Activated CD8-positive, alpha-beta memory T cell treated with anti-CD3 and anti-CD28 coated beads, Interleukin-2, amount 50 U/mL, for 48 hours (primary cell): ENCODE measurements around the gene SYNJ1.
"Not testable (repeated sequence)": the region's sequence is repeated elsewhere in the genome, so short reads cannot be mapped to it uniquely, and the experiment has no call there.

Experiments used
- DNase-seq: peaks from one replicate; pipeline ENCODE4 v3.0.0-alpha.2; 2020

Gene SYNJ1

GRCh38 chr21:32682696-32683474, 44.9 kb downstream of the SYNJ1 start:
- DNase-seq, result no peak

- DNase-seq, result no peak
Measured at GRCh38 chr21:32674731-32675130, 53.1 kb downstream of the SYNJ1 start.

GRCh38 chr21:32674038-32674437, 53.8 kb downstream of the SYNJ1 start:
- no peak for DNase-seq

- DNase-seq, result no peak
Measured at GRCh38 chr21:32666258-32666657, 61.6 kb downstream of the SYNJ1 start.

- DNase-seq, result not testable (repeated sequence)
Measured at GRCh38 chr21:32664095-32664494, 63.7 kb downstream of the SYNJ1 start.

GRCh38 chr21:32661981-32662380, 65.8 kb downstream of the SYNJ1 start:
- not testable (repeated sequence) for DNase-seq

GRCh38 chr21:32661026-32661782, 66.6 kb downstream of the SYNJ1 start:
- DNase-seq, result not testable (repeated sequence)

- DNase-seq, result no peak
Measured at GRCh38 chr21:32658524-32658923, 69.3 kb downstream of the SYNJ1 start.

GRCh38 chr21:32653326-32653901, 74.4 kb downstream of the SYNJ1 start:
- no peak for DNase-seq

- no peak for DNase-seq
Measured at GRCh38 chr21:32648165-32648564, 79.6 kb downstream of the SYNJ1 start.

GRCh38 chr21:32645261-32646182, 82.3 kb downstream of the SYNJ1 start:
- DNase-seq, result no peak

- no peak for DNase-seq
Measured at GRCh38 chr21:32641710-32642698, 85.8 kb downstream of the SYNJ1 start.

- no peak for DNase-seq
Measured at GRCh38 chr21:32626621-32627196, 101.1 kb downstream of the SYNJ1 start.

- DNase-seq, result not testable (repeated sequence)
Measured at GRCh38 chr21:32618218-32618617, 109.6 kb downstream of the SYNJ1 start.

GRCh38 chr21:32613436-32614043, 114.3 kb downstream of the SYNJ1 start:
- DNase-seq, result no peak

GRCh38 chr21:32612999-32613337, 114.8 kb downstream of the SYNJ1 start:
- no peak for DNase-seq

- peak; percentile 91 for DNase-seq
Measured at GRCh38 chr21:32612075-32612998, 115.5 kb downstream of the SYNJ1 start, which contains the start of gene CFAP298. TSS of gene CFAP298 (minus strand) at chr21:32612377. CDS start at chr21:32612243, 134 bp downstream.

- peak; percentile 72 for DNase-seq
Measured at GRCh38 chr21:32611471-32611997, 116.3 kb downstream of the SYNJ1 start.

- not testable (repeated sequence) for DNase-seq
Measured at GRCh38 chr21:32610940-32611339, 116.9 kb downstream of the SYNJ1 start.
